GM12874 (cell line): ENCODE measurements around the gene TRIO.

ENCODE experiments used
- TF ChIP-seq, protein P1 (sequence below): IDR thresholded peaks from 2 replicates; pipeline ENCODE4 v1.5.1; 2011; ENCODE audit warnings: low read depth, mild to moderate bottlenecking, control low read depth, low read length, moderate library complexity; ENCODE audit not compliant: insufficient read depth

TRIO gene

DNA sequence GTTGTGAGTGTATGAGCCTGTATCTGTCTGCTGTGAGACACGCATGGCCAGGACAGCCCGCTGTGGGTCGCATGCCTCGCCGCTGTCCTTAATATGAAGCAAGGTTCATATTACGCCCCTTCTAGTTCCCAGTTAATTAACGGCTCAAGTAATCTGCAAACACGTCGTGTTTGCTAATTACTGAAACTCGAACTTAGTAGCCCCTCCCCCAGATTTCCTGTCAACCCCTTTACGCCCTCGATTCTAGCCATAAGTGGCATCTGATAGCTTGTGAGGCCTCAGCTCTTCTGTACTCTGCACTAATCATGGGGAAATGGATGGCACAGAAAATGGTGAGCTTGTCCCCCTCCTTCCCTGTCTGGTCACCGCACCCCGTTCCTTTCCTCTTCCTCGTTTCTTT, 321.5 kb downstream of the TRIO start:
- TF ChIP-seq, protein P1, sequence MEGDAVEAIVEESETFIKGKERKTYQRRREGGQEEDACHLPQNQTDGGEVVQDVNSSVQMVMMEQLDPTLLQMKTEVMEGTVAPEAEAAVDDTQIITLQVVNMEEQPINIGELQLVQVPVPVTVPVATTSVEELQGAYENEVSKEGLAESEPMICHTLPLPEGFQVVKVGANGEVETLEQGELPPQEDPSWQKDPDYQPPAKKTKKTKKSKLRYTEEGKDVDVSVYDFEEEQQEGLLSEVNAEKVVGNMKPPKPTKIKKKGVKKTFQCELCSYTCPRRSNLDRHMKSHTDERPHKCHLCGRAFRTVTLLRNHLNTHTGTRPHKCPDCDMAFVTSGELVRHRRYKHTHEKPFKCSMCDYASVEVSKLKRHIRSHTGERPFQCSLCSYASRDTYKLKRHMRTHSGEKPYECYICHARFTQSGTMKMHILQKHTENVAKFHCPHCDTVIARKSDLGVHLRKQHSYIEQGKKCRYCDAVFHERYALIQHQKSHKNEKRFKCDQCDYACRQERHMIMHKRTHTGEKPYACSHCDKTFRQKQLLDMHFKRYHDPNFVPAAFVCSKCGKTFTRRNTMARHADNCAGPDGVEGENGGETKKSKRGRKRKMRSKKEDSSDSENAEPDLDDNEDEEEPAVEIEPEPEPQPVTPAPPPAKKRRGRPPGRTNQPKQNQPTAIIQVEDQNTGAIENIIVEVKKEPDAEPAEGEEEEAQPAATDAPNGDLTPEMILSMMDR: no peak

DNA sequence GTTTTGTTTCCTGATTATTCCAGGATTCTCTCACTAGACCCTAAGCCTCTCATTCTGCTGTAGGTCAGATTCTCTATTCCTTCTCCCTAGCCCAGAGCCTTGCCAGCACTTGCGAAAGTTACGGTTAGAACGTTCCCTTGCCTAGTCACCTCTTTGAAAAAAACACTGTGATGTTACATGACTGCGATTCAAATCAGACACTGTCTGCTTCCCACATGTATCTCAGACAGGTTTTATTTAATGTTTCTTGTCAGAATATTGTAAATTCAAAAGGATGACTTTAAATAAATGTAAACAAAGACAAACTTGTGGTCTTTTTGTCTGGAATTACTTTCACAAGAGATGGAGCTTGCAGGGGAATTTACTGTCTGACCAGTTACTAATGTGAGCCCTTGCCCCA, 322.0 kb downstream of the TRIO start:
- TF ChIP-seq, protein P1: no peak

DNA sequence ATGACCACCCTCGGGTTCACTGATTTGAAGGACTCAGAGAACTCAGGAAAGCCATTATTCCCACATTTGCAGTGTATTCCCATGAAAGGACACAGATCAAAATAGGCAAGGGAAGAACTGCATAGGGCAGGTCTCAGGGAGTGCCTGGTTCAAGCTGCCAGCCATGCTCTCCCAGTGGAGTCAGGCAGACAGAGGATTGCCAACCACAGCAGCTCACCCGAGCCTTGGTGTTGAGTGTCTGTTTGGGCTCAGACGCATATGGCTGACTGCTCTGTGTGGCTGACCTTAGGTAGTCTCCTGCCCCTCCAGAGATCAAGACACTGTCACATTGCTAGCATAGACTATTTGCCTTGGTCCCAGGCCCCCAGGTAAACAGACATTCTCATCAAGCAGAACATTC, 322.6 kb downstream of the TRIO start:
- TF ChIP-seq, protein P1: no peak

DNA sequence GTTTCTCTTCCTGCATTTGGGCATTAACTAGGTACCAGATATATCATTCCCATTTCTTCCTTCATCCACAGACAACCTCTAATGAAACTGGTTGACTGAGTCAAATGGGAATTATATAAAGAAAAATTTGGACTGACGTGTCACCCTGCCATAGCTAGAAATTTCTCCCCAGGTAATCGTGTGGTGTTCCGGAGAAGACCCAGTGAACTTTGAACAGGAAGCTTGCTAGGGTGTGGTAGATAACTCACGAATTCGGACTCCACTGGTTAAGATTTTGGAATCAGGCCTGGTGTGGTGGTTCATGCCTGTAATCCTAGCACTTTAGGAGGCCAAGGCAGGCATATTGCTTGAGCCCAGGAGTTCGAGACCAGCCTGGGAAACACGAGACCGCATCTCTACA, 324.1 kb downstream of the TRIO start:
- TF ChIP-seq, protein P1: no peak

DNA sequence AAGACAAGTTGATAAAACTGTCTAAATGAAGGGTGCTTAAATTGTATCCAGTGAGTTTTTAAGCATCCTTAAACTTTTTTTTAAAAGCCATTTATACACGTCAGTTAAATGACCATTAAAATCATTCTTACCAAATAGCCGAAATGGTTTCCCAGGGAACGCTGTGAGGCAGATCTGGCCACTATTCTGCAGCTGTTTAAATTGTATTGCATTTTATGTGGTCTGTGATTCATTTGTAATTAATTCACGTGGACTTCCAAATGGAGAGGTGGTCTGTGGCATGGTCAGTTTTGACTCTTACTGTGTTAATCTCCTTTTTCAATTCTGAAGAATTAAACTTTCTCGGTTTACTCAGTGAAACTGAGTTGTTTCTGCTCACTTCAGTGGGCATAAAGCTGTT, 324.7 kb downstream of the TRIO start:
- TF ChIP-seq, protein P1: no peak

DNA sequence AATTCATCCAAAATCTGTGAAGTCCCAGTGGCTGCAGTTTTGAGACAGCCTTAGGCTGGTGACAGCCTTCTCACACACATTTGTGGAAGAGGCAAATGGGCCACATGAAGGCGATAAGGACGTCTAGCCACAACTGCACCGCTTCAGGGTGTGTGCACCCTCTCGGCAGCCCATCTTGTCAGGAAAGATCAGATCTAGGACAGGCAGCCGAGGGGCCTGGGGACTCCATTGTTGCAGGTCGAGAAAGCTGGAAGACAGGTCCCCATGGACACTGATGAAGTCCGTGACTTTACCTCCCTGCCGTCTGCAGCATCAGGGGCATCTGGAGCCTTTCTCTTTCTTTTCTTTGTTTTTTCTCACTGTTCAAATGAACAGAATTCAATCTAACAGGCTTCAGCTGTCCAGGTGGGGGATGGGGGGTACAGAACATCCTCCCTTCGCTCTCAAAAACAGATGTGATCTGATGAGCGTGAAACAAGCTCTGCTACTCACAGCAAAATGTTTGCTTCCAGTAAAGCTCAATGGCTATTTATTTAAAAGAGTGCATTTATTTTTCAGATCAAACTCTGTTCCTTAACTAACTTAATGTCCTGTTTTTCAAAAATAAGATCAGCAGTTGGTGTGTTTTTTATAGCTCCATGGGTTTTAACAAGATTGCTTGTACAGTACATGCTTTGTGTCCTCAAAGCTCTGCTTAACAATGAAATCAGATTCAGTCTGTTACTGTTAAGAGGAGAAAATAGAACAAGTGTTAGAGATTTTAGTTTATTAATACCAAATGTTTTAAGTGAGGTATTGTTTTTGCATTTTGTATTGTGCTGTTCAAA, 326.6 kb downstream of the TRIO start:
- TF ChIP-seq, protein P1: no peak

DNA sequence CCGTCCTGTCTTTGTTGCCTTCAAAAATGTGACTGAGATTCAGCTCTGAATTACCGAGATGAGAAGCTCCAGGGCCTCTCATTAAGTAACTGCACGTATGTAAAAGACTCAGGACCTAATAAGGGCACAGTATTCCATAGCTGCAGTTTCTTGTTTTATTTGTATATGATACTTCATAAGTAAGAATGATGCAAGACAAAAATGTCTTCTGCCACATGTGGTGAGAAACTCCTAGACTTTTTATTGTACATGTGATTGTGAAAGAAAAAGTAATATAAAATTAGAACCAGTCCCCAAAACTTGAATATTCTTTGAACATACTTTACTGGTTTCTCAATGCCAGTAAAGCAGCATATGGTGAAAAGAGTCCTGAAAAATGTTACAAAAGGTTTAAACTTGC, 328.4 kb downstream of the TRIO start:
- TF ChIP-seq, protein P1: no peak
